Uterus (tissue), 4 donors: Measurements from ENCODE around the gene THOC2. TPM values are rescaled to one million over a fixed set of nuclear protein-coding genes. Genes with fewer than 3 reads are reported as not detected.

ENCODE experiments used
- DNase-seq, 2 donors: peaks; one replicate each; pipeline ENCODE4 v3.0.0-alpha.2; 2019 to 2020
- H3K27ac ChIP-seq, 2 donors: fragments of 200-600 bp; sonication (generic); 1 replicate in 1 of 2; 2 replicates in 1 of 2; pipeline ENCODE4 v1.5.1; 2016 to 2018
- H3K27me3 ChIP-seq, 2 donors: fragments of 200-600 bp; sonication (generic); one replicate each; pipeline ENCODE4 v1.5.1; 2018 to 2019; ENCODE audit warnings: control low read depth in 1 of 2
- H3K36me3 ChIP-seq, 2 donors: fragments of 200-600 bp; sonication (generic); one replicate each; pipeline ENCODE4 v1.5.1; 2019; ENCODE audit warnings: control low read depth in 1 of 2
- H3K4me1 ChIP-seq, 2 donors: fragments of 200-600 bp; sonication (generic); one replicate each; pipeline ENCODE4 v1.5.1; 2018 to 2019; ENCODE audit warnings: control low read depth in 1 of 2
- H3K4me3 ChIP-seq, 2 donors: fragments of 200-600 bp; sonication (generic); 1 replicate in 1 of 2; 2 replicates in 1 of 2; pipeline ENCODE4 v1.5.1; 2018 to 2019; ENCODE audit warnings: mild to moderate bottlenecking in 1 of 2
- H3K9me3 ChIP-seq, 2 donors: fragments of 200-600 bp; sonication (generic); one replicate each; pipeline ENCODE4 v1.5.1; 2019; ENCODE audit warnings: control low read depth in 1 of 2
- CTCF ChIP-seq, 4 experiments: fragments of 200-600 bp in 2 of 4; fragments of 450-650 bp in 2 of 4; sonication (generic) in 2 of 4; IDR thresholded peaks; one replicate each; pipeline ENCODE4 v1.5.1; 2016 to 2019; ENCODE audit warnings: antibody characterized with exemption in 4 of 4, mild to moderate bottlenecking in 2 of 4, moderate library complexity in 1 of 4
- POLR2A ChIP-seq, 2 donors: fragments of 450-650 bp; IDR thresholded peaks; one replicate each; pipeline ENCODE4 v1.6.1; 2016; ENCODE audit warnings: antibody characterized with exemption in 2 of 2, mild to moderate bottlenecking in 1 of 2, moderate library complexity in 1 of 2
- intact Hi-C: fragments of 100-400 bp; cut with DNase I; formaldehyde crosslinking; loops from one replicate; pipeline ENCODE4 v1.15.1; 2023; ENCODE audit warnings: low total_unique reads
- total RNA-seq, 4 donors: library from RNA; depleted of rRNA in 3 of 4; stranded (reverse); fragments of >200 nt in 3 of 4; gene quantifications; one replicate each; pipeline versions ENCODE4 v1.1.0 to v1.2.4, GENCODE V29; 2014 to 2023
- donor health status: DM: yes; HTN: yes; CAD: no.

Gene THOC2
- total RNA-seq, 4 donors from 2014 or later = 54.3 to 180 (median 80.1) TPM

GRCh38 chrX:123648028-123648810 lies 84.6 kb downstream of the THOC2 start:
- no peak overlapping the region for H3K4me3 ChIP-seq
- intact Hi-C loops = no loop called here

GRCh38 chrX:123647244-123647643 lies 85.6 kb downstream of the THOC2 start:
- no peak overlapping the region for H3K4me3 ChIP-seq
- intact Hi-C loops = no loop called here
- H3K27me3 ChIP-seq = no peaks in the 10 kb centered on the region
- H3K4me1 ChIP-seq = no peaks in the 10 kb centered on the region
- TF ChIP-seq CTCF (IDR thresholded peaks at IDR 0.05) (no peak), POLR2A (IDR thresholded peaks at IDR 0.05) (no peak)
- H3K9me3 ChIP-seq = no peaks in the 10 kb centered on the region
- no peak overlapping the region for H3K27ac ChIP-seq
- H3K36me3 ChIP-seq = no peaks in the 10 kb centered on the region
- no peak for DNase-seq

More at GRCh38 chrX:123648028-123648810, 84.6 kb downstream of the THOC2 start:
- Histone ChIP-seq H3K9me3 (no peaks in the 10 kb centered on the region), H3K27ac (no peak overlapping the region), H3K27me3 (no peaks in the 10 kb centered on the region), H3K36me3 (no peaks in the 10 kb centered on the region), H3K4me1 (no peaks in the 10 kb centered on the region)
- DNase-seq = no peak
- TF ChIP-seq CTCF (IDR thresholded peaks at IDR 0.05) (no peak), POLR2A (IDR thresholded peaks at IDR 0.05) (no peak)

GRCh38 chrX:123629502-123629901 lies 103.3 kb downstream of the THOC2 start:
- intact Hi-C loops = no loop called here
- H3K36me3 ChIP-seq = no peaks in the 10 kb centered on the region
- H3K27me3 ChIP-seq = no peaks in the 10 kb centered on the region
- no peak for DNase-seq
- H3K4me1 ChIP-seq = no peaks in the 10 kb centered on the region
- H3K27ac ChIP-seq = no peak overlapping the region
- no peaks in the 10 kb centered on the region for H3K9me3 ChIP-seq
- TF ChIP-seq POLR2A (IDR thresholded peaks at IDR 0.05) (no peak), CTCF (IDR thresholded peaks at IDR 0.05) (no peak)
- H3K4me3 ChIP-seq = no peak overlapping the region

- Histone ChIP-seq H3K27me3 (no peaks in the 10 kb centered on the region), H3K4me3 (no peak overlapping the region), H3K27ac (no peak overlapping the region), H3K36me3 (no peaks in the 10 kb centered on the region), H3K4me1 (no peaks in the 10 kb centered on the region), H3K9me3 (no peaks in the 10 kb centered on the region)
- TF ChIP-seq POLR2A (IDR thresholded peaks at IDR 0.05) (no peak), CTCF (IDR thresholded peaks at IDR 0.05) (no peak)
- intact Hi-C loops = no loop called here
- DNase-seq = no peak
Measured at GRCh38 chrX:123626962-123627361, 105.9 kb downstream of the THOC2 start.

- Histone ChIP-seq H3K27me3 (no peaks in the 10 kb centered on the region), H3K4me1 (no peaks in the 10 kb centered on the region), H3K36me3 (no peaks in the 10 kb centered on the region), H3K9me3 (no peaks in the 10 kb centered on the region), H3K4me3 (no peak overlapping the region), H3K27ac (no peak overlapping the region)
- TF ChIP-seq CTCF (IDR thresholded peaks at IDR 0.05) = no peak
- no peak for TF ChIP-seq POLR2A (IDR thresholded peaks at IDR 0.05)
- intact Hi-C loops = no loop called here
- DNase-seq = no peak
Measured at GRCh38 chrX:123625952-123626351, 106.9 kb downstream of the THOC2 start.
